Left renal pelvis (tissue), 4 donors: ENCODE measurements around the gene ZNF79. TPM values are rescaled to one million over a fixed set of nuclear protein-coding genes. Genes with fewer than 3 reads are reported as not detected.

Experiments used
- DNase-seq, 4 donors: peaks; one replicate each; pipeline ENCODE4 v3.0.0-alpha.2; 2013; ENCODE audit warnings: low read depth in 4 of 4, low spot score in 3 of 4
- polyA plus RNA-seq, 4 donors: library from polyadenylated mRNA; unstranded; fragments of 120-200 nt; gene quantifications; one replicate each; pipeline ENCODE4 v1.2.1, GENCODE V29; 2013; ENCODE audit not compliant: insufficient read length in 4 of 4

The ZNF79 gene
- polyA plus RNA-seq, 4 donors, result 5.6 to 7.4 (median 6.9) TPM

DNA sequence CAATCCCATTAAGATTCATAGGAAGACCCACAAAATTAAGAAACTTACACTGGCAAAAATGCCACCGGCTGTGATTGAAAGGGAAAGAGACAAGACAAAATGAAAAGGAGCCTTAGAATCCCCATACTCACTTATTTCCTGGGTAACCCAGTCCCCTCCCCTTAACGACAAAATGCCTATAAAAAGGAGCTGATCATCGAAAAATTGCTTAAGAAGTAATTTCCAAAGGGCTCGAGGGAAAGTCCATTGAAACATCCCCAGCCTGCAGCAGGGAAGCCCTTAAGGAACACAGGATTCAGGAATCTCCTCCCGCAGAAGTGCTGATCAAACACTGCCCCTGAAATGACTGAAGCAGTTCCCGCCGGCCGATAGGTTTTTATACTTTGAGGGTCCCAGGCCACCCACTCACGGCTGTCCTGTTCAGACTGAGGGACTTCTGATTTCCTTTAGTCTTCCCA lies 677 bp upstream of the ZNF79 start:
- DNase-seq, result no peak

DNA sequence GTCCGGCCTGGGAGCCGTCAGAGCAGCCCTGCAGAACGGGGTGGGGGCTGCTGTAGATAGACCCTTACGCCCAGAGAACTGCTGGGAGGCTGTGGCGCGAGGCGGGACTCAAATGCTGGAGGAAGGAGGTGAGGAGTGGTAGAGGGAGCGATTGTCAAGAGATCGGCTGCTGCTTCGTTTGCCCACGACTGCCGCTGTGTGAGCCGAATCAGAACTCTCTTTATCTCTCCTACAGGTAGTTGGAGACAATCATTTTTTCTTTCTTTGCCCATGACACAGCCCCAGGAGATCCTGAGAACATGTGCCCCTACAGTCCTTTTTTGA lies 456 bp downstream of the ZNF79 start:
- DNase-seq, result no peak

DNA sequence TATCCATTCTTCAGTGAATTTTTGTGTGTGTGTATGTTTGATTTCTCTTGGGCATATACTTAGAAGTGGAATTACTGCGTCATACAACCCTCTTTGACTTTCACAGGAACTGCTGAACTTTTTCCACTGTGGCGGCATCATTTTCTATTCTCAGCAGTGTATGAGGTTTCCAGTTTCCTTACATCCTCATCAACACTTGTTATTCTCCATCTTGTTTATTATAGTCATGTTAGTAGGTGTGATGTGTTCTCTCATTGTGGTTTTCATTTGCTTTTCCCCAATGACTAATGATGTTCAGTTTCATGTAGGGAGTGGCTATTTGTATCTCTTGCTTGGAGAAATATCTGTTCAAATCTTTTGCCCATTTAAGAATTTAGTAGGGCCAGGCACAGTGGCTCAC lies 2.6 kb downstream of the ZNF79 start:
- no peak for DNase-seq

DNA sequence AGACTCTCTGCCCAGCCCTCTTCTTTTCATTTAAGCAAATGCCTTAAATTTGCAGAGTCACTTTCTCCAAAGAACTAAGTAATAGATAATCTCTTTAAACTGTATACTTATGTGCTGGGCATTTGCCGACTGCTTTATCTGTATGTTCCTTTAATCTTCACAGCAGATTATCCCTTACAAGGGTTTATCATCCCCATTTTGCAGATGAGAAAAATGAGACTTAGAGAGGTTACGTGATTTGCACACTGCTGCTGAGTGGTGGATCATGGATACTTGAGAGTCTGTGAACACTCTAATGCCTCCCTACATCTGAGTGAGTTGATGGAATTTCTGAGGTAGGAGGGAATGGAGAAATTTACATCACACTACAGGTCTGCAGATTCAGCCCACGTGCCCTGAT lies 4.2 kb downstream of the ZNF79 start:
- DNase-seq, result no peak

DNA sequence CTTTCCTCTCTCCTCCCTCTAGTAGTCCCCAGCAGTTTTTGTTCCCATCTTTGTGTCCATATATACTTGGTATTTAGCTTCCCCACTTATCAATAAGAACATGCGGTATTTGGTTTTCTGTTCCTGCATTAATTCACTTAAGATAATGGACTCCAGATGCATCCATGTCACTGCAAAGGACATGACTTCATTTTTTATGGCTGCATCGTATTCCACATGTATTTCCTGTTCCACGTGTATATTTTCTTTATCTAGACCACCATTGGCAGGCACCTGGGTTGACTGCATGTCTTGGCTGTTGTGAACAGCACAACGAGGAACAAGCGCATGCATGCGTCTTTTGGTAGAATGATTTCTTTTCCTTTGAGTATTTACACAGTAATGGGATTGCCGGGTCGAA lies 6.2 kb downstream of the ZNF79 start:
- DNase-seq, result no peak

DNA sequence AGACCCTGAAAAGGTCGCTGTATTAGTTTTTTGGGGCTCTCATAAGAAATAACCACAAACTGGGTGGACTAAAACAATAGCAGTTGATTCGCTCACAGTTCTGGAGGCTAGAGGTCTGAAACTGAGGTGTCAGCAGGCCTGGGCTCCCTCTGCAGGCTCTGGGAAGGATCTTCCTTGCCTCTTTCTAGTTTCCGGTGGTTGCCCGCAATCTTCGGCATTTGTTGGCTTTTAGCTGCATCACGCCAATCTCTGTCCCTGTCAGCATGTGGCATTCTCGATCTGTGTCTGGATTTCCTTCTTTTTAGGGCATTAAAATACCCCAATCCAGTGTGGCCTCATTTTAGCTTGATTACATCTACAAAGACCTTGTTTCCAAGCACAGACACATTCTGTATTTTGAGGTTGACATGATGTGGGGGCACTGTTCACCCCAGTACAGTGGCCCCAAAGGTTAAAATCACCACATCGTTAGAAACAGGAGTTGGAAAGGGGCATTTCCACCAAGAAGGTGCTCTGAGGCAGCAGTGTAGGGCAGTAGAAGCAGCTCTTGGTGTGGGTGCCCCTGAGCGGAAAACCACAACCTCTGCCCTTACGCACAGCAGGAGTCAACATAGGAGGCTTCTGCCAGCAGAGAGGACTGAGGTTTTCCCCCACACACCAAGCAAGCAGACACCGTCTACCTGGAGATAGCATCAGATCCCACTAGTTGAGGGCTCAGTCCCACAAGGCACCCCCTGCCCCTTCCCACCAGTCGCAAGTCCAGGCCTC lies 13.5 kb downstream of the ZNF79 start:
- DNase-seq, result no peak

DNA sequence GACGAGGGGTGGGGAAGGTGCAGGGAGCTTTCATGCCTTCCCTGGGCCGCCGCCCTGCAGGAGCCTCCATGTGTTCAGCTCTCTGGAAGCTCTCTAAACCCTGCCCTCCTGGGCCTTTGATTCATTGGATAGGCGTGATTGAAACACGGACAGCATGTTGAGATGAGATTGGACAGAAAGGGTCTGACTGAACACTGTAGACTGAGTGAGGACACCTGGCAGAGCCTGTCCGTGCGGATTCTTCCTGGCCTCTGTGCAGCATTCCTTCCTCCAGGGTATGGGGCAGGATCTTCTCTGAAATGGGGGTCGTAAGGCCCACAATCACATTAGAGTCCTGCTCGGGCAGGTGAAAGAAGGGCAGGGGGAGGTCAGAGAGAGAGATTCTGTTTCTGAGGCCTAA lies 14.2 kb downstream of the ZNF79 start:
- no peak for DNase-seq

DNA sequence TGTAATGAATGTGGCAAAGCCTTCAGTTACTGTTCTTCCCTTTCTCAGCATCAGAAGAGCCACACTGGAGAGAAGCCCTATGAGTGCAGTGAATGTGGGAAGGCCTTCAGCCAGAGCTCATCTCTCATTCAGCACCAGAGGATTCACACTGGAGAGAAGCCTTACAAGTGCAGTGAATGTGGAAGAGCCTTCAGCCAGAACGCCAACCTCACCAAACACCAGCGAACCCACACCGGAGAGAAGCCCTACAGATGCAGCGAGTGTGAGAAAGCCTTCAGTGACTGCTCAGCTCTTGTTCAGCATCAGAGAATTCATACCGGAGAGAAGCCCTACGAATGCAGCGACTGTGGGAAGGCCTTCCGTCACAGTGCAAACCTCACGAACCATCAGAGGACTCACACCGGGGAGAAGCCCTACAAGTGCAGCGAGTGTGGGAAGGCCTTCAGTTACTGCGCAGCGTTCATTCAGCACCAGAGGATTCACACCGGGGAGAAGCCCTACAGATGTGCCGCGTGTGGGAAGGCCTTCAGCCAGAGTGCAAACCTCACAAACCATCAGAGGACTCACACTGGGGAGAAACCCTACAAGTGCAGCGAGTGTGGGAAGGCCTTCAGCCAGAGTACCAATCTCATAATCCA lies 20.2 kb downstream of the ZNF79 start:
- no peak for DNase-seq

DNA sequence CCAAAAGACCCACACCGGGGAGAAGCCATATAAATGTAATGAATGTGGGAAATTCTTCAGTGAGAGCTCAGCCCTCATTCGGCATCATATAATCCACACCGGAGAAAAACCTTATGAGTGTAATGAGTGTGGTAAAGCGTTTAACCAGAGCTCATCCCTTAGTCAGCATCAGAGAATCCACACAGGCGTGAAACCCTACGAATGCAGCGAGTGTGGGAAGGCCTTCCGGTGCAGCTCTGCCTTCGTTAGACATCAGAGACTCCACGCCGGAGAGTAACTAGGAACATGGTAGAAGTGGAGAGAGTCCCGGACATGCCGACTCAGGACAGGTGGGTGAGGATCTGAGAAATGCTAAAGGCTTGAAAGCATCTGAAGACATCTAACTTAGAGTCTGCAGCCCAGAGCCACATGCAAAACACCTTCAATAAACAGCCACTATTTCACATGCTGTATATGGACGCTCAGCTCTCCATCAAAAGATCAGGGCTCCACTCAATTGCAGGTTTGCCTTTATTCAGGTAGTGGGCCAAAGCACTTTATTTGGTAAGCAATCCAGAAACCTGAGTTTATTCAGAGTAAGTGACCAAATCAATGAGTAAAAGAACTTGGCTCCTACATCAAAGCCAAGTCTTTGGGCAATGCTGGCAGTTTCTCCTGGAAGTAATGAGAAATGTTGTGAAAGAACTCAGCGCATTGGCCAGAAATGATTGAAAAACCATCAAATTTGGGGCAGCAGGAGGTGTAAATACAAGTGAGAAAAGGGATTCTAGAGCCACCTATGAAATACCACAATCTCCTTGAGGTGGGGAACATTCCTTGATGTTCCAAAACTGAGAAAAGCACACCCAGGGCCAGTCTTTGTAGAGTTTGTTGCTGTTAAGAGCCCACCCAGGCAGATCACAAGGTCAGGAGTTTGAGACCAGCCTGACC lies 21.0 kb downstream of the ZNF79 start:
- no peak for DNase-seq

DNA sequence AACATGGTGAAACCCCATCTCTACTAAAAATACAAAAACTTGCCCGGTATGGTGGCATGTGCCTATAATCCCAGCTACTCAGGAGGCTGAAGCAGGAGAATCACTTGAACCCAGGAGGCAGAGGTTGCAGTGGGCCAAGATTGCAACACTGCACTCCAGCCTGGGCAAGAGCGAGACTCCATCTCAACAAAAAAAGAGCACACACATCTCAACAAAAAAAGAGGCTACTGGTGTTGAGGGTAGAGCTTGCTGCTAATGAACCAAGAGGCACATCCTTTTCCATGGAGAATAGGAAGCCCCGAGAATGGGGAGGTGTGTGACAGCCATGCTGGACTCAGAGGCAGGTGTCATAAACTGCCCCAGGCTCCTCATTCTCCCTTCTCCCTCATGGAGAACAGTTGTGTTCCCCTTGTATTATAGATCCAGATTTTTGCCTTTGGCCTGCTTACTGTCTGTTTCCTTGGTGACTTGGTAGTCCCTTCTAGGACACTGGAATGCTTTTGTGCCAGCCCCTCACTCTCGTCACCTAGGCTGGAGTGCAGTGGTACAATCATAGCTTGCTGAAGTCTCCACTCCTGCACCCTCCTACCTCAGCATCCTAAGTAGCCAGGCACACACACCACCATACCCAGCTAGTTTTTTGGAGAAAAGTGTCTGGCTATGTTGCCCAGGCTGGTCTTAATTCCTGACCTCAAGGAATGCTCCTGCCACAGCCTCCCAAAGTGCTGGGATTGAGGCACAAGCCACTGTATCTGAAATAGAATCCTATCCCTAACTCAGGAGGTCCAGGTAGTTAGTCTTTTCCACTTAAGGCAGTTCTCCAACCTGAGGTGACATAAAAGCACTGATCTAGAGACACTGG lies 21.9 kb downstream of the ZNF79 start:
- DNase-seq, result no peak

DNA sequence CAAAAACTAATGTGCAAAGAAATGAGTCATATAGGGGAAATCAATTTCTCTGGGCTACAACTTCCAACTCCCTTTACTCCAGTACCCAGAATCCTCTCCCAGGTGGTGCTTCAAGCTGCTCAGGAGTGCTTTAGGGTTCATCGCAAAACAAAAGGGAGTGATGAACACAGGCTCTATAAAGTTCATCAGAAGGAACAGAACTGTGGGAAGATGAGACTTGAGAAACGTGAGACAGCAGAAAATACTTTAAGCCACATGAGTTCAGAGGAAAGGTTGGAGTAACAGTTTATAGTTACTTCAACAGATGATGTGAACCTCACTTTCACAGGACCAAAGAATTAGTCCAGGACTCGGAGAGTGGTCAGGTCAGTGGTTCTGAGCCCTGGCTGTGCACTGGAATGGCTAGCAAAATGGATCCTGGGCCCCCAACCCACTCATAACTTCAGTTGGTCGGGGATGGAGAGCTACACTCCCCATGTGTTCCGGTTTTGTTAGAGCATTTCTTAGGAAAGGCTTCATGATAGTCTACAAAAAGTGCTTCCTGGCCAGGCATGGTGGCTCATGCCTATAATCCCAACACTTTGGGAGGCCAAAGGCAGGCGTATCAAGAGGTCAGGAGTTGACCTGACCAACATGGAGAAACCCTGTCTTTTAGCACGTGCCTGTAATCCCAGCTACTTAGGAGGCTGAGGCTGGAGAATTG lies 22.7 kb downstream of the ZNF79 start:
- no peak for DNase-seq

DNA sequence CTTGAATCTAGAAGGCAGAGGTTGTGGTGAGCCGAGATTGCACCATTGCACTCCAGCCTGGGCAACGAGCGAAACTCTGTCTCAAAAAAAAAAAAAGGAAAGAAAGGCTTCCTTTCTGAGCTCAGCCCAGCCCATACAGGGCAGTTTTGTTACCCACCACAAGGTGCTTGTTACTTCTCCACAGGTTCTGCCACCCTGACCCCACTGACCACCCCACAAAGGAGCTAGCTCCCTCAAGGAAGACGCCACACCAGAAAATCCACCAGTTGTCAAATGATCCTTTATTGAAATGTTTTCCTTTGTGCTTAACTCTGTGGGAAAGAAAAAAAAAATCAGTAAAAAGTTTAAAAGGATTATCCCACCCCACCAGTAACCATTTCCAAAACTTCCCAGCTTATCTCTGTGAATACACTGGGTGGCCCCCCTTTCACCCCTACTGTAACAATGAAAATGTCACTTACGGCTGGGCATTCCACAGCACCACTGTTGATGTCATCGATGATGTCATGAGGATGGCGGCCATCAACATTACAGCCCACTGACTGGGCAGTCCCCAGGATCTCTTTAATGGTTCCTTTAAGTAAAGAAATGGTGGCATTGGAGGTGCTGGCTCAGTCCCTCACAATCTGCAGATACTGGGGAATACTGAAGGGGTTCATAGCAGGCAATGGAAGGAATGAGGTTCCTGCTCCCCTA lies 23.4 kb downstream of the ZNF79 start:
- no peak for DNase-seq

DNA sequence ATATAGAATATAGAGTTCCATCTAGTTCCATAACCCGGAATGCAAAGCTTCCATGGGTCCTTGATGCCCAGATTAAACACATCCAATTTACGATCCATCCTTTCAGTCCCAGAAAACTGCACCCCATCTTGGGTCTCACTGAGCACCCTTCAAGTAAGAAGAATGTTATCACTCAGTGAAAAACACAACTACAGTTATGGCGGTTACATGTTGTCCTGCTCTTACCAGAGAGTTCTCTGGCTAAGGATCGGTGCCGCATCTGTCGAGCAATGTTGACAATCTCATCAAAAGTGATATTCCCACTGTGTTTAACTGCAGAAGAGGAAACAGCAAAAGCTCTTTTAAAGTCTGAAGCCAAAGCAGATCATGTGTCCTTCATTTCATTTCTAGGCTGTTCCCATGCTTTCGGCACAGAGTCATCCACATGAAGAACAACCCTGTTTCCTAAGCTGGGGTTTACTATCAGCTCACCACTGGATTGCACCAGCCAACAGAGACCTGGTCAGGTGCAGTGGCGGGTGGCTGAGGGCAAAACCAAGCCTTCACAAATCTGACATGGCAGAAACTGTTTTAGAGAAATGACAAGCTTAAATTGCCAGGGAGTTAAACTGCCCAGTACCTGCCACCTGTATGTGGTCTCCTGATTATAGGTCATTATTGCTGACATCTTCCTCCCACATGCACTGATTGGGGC lies 24.1 kb downstream of the ZNF79 start:
- DNase-seq, result no peak

DNA sequence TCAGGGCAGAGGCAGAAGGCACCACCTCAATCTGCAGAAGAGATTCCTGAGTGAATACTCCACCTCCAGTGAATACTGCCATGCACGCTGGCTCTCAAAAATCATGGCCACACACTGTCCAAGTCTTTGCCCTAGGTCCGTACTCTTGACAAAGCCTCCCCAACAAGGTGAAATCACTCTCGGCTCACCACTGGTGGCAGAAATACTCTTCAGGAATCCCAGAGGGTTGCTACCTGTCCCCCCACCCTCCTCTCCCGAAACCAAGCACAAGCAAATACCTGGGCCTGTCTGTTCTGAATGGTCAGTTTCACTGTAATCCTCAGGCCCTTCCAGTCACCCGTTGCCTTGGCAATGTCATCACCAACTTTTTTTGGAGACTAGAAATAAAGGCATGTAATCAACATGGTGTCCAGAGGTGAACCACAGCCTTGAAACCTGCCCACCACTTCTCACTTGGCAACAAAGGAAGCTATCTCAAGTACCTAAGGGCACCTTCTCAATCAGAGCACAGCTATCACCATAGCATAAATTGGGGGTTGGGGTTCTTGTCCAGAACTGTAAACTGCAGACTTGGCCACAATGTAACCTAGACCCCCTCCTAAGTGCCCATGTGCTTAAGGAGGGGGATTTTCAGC lies 25.3 kb downstream of the ZNF79 start:
- no peak for DNase-seq

DNA sequence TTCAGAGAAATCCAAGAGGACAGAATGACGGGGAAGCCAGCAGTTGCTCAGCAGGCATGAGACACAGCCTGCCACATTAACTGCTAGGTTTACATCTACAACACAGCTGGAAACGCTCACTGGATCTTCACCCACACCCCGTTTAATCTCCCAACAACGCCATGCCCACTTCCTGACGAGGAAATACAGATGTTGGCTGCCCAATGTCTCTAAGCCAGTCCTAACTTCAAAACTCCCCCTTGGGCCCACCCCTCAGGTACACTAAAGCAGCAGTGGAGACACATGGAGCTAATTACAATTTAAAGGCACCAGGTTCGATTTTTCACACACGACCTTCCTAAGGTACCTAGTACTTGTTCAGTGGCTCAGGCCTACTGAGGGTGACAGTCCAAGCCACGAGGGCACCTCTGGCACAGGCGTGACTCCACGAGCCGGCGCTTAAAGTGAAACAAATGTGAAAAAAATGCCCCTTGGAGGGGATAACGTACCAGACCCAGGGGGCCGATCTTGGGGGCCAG lies 26.1 kb downstream of the ZNF79 start:
- DNase-seq, result no peak

DNA sequence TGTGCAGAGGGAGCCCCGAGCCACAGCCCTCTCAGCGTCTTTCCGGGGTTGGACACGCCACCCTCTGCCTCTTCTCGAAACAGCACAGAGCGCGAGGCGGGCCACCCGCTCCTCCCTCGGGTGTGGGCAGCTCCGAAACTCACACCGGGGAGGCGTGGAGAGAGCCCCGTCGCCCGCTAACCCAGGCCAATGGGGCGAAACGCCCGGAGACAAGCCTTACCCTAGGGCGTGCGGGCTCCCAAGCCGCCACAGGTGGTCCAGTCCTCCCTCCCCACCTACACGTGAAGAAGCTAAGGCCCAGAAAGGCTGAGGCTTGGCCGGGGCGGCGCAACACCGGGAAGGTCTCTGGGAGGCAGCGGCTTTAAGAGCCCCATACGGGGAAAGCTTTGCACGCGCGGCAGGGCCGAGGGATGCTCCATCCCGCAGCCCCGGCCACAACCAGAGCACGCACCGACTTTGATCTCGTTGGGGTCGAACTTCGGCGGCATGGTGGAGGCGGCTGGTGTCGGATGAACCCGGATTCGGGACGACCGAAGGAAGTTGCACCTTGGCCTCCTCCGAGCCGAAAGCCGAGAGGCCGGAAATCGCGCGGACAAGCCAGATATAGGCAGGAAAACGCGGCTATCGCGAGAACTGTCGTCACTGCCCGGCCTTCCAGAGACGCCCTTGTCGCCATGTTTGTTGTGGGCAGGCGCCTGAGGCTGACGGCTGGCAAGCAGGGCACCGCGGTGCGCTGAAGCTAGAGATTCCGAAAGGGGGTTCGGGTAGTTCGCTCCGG lies 26.8 kb downstream of the ZNF79 start, which contains the start of the genes LRSAM1 and RPL12:
LRSAM1 (plus strand) TSS at position 681 of the 778 bp plus-strand sequence. CDS start 3,018 bp downstream, outside the sequence.
RPL12 (minus strand) TSS at position 577 of the 778 bp plus-strand sequence; CDS start at position 488, 89 bp downstream.
- DNase-seq, result peak; percentile 93 to 95 (median 94)

DNA sequence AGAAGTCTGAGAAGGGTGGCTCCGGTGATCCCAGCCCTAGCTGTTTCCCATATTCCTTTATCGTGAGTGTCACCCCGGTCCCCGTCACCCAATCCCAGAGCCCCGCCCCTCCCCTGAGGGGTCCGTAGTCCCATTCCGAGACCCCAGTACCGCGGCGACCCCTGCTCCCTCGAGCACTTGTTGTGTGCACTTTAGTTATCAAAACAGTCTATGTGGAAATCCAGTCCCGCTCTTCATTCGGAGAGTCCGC lies 27.4 kb downstream of the ZNF79 start:
- DNase-seq, result peak in 1 of 4 donors; percentile 42
